GM12865 (cell line): ENCODE results near the gene OR4K15.

Experiments
- DNase-seq: peaks from one replicate; pipeline ENCODE4 v3.0.0; 2010; ENCODE audit warnings: low read depth
- H3K4me3 ChIP-seq: 2 replicates; pipeline ENCODE4 v1.5.1; 2011; ENCODE audit warnings: mild to moderate bottlenecking, low read depth, low read length, control low read depth
- CTCF ChIP-seq: IDR thresholded peaks from 2 replicates; pipeline ENCODE4 v1.5.1; 2011; ENCODE audit warnings: low read length, control low read depth, low read depth, inconsistent platforms; ENCODE audit not compliant: insufficient read depth; ENCODE audit errors: missing control alignments

OR4K15 gene

DNA sequence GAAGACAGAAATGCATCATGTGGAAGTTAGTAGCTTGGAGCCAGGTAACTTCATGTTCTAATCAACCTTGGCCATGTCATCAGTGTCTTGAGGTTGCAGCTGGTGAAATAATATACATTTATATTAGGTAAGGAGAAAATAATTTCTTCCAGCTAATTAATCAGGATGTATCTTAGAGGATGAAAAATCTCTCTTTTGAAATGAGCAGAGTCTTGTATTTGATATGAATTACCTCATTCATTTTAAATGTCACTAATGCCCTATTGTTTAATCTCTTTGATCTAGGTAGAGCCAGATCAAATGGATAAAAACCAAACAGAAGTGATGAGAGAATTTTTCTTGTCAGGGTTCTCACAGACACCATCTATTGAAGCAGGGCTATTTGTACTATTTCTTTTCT, 26.5 kb downstream of the OR4K15 start, which contains the start of gene OR4Q2:
TSS of gene OR4Q2 (plus strand) at position 301 of the 400 bp plus-strand sequence.
- TF ChIP-seq CTCF = no peak
- H3K4me3 ChIP-seq = no peak within 1 kb of the TSS
- DNase-seq = no peak

DNA sequence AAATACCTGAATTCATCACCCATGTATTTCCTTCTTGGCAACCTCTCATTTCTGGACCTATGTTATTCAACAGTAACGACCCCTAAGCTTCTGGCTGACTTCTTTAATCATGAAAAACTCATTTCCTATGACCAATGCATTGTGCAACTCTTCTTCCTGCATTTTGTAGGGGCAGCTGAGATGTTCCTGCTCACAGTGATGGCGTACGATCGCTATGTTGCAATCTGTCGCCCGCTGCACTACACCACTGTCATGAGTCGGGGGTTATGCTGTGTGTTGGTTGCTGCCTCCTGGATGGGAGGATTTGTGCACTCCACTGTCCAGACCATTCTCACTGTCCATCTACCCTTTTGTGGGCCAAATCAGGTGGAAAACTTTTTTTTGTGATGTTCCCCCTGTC, 26.9 kb downstream of the OR4K15 start:
- H3K4me3 ChIP-seq = no peak overlapping the region
- no peak for DNase-seq
- TF ChIP-seq CTCF = no peak

- no peak for DNase-seq
- no peak overlapping the region for H3K4me3 ChIP-seq
- TF ChIP-seq CTCF = no peak
Measured at GRCh38 chr14:20008156-20008555, 32.8 kb downstream of the OR4K15 start.

GRCh38 chr14:20019257-20019865, 44.0 kb downstream of the OR4K15 start, which contains the start of gene OR4K14:
Gene OR4K14, minus strand, starts transcription at chr14:20019307. Its CDS starts 4,114 bp downstream, at chr14:20015193.
- DNase-seq = no peak
- TF ChIP-seq CTCF = no peak
- no peak within 1 kb of the TSS for H3K4me3 ChIP-seq
